Ramos (cell line): Measurements from ENCODE around the gene MADD.

Experiments
- in situ Hi-C: fragments of 300-500 bp; cut with MboI; formaldehyde crosslinking; loops from one replicate; pipeline ENCODE4 v1.14.3; 2022; ENCODE audit warnings: low sequenced_read_pairs; ENCODE audit not compliant: unreplicated experiment

MADD gene

GRCh38 chr11:47248664-47249377 is 21.1 kb upstream of the MADD start, which contains the start of gene ACP2:
Gene ACP2 (minus strand): TSS chr11:47248814. CDS start chr11:47248789, 25 bp downstream.
- in situ Hi-C loops: loop anchor here (5.0 kb wide), 1 partner anchor 72 kb away; the partner anchor contains the start of gene ARFGAP2

DNA sequence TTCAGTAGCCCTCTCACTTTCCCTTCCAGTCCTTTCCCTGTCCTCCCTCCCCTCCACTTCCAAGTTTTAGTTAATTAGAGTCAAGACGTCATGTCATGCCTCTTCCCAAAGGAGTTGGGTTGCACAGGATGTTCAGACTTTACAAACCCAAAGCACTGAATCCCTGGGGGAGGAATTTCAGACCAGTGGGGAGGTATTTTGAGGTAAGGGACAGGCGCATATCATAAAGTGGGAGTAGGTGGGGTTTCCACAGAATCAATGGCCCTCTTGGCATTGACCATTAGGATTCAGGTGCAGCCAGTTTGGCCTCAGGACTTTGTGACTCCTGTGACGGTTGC is 20.6 kb upstream of the MADD start:
- in situ Hi-C loops: loop anchor here (5.0 kb wide), 1 partner anchor 72 kb away; the partner anchor contains the start of gene ARFGAP2

DNA sequence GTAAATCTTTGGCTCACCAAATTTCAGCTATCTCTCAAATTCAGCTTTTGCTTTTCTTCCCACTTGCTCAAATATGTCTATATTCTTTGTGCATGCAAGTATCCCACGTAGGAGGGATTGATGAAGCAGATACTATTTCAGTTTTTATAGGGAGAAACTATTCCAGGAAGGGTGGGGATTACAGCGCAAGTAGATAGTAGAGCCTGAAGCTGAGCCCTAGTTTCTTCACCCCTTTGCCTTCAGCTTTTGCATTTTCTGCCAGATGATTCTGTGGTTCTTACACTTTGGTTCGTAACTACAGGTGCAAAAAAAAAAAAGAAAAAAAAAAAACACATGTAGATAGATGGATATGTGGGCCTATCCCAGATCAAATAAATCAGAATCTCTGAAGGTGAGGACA is 18.2 kb upstream of the MADD start:
- in situ Hi-C loops: no loop called here

DNA sequence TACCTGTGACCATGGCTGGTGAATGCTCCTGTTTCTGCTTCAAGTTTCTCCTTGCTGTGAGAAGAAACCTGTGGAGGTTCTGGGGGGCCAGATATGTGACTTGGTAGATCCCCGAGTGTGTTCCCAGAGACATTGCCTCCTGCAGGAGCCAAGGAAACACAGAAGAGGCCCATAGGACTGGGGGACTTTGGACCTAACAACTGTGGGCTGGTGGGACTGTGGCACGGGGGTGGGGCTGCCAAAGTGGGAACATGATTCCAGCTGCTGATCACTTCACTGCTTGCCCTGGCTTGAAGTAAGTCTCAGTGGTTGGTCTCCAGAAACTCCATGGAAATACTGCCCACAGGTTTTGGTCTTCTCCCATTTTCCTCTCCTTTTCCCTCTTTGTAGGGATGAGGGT is 16.3 kb upstream of the MADD start:
- in situ Hi-C loops: no loop called here

DNA sequence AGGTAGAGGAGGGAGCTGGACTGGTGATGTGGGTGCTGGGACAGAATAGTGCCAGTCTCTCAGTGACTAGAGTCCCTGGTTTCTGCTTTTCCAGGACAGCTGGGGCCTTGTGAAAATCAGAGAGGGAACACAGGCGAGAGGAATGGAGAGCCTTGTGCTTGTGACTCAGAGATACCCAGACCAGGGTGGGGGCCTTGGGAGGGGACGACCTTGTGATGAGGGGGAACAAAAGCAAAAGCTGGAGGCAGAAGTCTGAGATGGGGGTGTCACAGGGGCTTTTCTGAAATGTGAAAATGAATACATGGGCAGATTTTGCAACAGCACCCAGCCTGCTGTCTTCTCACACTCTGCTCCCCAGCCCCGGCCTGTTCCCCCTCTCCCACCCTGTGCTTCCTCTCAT is 15.5 kb upstream of the MADD start:
- in situ Hi-C loops: no loop called here

GRCh38 chr11:47256374-47256773 is 13.6 kb upstream of the MADD start:
- in situ Hi-C loops: no loop called here

- in situ Hi-C loops: no loop called here
Measured at GRCh38 chr11:47257177-47257516, 12.8 kb upstream of the MADD start.

DNA sequence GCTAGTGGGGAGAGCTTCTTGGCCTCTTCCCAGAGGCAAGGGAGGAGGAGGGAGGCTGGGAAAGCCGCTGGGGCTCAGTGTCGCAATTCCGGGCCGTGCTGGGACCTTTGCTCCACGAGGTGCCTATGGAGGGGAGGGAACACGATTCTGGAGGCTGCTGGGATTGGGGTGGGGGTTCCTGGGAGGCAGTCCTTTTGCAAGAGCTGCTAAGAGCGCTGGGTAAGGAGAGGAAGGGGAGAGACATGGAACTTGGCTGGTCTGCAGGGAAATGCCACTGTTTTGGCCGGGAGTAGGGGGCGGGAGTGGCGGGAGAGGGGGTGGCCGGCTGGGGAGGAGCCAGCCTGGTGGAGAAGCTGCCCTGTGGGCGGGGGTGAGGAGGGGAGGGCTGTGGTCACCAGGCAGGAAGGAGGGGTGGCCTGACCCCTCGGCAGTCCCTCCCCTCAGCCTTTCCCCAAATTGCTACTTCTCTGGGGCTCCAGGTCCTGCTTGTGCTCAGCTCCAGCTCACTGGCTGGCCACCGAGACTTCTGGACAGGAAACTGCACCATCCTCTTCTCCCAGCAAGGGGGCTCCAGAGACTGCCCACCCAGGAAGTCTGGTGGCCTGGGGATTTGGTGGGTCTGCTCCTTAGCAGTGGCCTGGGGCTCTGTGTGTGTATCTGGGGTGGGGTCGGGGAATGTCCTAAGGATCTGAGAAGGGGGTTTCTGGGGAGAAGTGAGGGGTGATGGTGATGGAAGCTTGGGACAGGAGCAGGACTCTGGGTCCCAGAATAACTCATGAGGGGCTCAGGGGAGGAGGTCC is 12.2 kb upstream of the MADD start, which contains the start of gene NR1H3:
NR1H3 (plus strand) TSS at position 480 of the 800 bp plus-strand sequence. CDS start 1,221 bp downstream, outside the sequence.
- in situ Hi-C loops: no loop called here

DNA sequence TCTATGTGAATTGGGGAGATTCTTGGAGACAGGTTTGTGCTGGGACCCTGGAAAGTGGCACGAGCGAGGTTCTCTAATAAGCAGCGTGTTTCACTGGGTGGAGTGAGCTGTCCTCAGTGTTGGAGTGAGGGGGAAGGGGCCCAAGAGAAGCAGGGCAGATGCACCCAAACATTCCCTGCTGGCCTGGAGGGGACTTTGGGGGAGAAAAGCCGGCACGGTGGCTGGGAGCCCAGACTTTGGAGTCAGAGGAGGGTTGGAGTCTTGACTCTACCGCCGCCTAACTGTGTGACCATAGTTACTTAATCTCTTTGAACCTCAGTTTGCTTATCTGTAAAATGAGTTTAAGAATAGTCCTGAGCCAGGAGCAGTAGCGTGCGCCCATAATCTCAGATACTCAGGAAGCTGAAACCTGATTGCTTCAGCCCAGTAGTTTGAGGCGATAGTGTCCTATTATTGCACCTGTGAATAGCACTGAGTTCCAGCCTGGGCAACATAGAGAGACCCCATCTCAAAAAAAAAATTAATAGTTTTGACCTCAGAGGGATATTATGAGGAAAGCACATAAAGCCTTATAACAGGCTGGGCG is 11.5 kb upstream of the MADD start:
- in situ Hi-C loops: no loop called here

DNA sequence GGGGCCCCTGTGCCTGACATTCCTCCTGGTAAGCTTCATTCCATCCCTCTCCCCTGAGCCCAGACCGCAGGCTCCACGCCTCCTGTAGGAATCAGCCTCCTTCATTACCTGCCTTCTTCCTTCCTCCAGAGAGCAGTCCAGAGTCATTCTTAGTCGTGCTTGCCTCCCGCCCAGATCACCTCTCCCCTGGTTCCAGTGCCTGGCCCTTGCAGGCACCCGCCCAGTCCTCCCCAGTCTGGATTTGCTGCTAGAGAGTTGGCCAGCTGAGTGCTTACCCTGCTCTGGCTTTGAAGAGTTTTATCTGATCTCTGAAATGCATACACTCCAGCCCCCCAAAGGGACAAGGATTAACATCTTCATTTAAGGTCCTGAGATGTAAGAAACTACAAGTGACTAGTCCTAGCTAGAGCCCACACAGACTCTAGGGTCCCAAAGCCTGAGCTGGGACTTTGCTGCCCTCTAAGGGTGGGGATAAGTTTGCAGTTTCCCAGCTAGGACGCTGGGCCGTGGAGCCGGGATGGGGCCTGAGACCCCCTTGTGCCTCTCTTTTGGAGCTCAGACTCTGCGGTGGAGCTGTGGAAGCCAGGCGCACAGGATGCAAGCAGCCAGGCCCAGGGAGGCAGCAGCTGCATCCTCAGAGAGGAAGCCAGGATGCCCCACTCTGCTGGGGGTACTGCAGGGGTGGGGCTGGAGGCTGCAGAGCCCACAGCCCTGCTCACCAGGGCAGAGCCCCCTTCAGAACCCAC is 10.5 kb upstream of the MADD start:
- in situ Hi-C loops: no loop called here

DNA sequence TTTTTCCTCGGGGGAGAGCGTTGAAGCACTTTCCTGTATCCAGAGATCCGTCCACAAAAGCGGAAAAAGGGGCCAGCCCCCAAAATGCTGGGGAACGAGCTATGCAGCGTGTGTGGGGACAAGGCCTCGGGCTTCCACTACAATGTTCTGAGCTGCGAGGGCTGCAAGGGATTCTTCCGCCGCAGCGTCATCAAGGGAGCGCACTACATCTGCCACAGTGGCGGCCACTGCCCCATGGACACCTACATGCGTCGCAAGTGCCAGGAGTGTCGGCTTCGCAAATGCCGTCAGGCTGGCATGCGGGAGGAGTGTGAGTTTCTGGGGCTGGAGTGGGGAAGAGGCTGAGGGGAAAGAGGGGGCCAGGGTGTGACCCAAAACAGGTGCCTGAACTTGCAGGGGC is 9.6 kb upstream of the MADD start:
- in situ Hi-C loops: no loop called here

- in situ Hi-C loops: no loop called here
Measured at GRCh38 chr11:47261291-47261800, 8.6 kb upstream of the MADD start.

- in situ Hi-C loops: no loop called here
Measured at GRCh38 chr11:47264119-47264518, 5.8 kb upstream of the MADD start.

GRCh38 chr11:47264521-47264920 is 5.4 kb upstream of the MADD start:
- in situ Hi-C loops: no loop called here

- in situ Hi-C loops: no loop called here
Measured at GRCh38 chr11:47267876-47268275, 2.1 kb upstream of the MADD start.

DNA sequence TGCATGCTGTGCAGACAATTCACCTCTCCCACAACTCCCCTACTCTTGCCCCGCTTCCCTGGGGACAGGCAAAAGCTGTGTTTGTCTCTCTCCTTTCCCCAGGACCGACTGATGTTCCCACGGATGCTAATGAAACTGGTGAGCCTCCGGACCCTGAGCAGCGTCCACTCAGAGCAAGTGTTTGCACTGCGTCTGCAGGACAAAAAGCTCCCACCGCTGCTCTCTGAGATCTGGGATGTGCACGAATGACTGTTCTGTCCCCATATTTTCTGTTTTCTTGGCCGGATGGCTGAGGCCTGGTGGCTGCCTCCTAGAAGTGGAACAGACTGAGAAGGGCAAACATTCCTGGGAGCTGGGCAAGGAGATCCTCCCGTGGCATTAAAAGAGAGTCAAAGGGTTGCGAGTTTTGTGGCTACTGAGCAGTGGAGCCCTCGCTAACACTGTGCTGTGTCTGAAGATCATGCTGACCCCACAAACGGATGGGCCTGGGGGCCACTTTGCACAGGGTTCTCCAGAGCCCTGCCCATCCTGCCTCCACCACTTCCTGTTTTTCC is 1.4 kb upstream of the MADD start:
- in situ Hi-C loops: no loop called here

DNA sequence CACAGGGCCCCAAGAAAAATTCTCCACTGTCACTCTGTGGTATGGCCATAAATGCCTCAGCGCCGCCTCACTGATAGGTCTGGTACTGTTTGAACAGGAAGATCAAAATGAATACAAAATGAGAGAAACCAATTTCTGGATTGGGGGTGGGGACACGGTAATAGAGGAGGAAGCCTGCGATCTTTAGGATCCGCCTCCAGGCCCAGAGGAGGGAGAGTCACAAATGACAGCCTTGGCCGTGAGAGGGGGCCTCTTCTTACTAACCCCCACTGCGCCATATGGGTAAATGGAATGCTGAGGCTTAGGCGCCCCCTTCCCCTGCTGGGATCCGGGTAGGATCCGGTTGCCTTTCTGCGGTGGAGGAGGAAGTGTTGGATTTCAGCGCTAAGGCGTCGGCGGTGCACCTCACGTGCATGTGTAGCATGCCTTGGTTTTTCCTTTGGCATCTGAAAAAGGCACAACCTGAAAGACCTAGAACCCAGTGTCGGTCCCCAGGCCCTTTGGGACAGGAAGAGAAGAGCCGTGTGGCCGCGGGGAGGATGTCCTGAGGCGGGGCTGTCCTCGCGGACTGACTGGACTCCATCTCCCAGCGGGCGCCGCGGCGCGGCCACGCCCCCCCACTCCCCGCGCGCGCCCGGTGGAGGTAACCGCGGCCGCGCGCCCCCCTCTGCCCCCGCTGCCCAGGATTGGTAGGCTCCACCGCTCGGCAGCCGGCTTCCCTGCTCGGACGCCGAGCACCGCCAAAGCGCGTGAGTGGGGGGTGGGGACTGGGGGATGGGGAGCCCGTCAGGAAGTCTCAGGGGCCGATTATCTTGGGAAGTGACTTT is 718 bp upstream of the MADD start:
- in situ Hi-C loops: no loop called here

- in situ Hi-C loops: no loop called here
Measured at GRCh38 chr11:47270331-47271271, 668 bp downstream of the MADD start.
